HL-60 (cell line): ENCODE results near the gene NBDY.

ENCODE experiments used
- POLR2AphosphoS5 ChIP-seq: IDR thresholded peaks from 2 replicates; pipeline ENCODE4 v1.6.1; 2012; ENCODE audit warnings: low read depth
- TF ChIP-seq, protein P1 (sequence below): IDR thresholded peaks from one replicate; pipeline ENCODE4 v1.5.1; 2011; ENCODE audit warnings: low read length, control low read depth, inconsistent platforms; ENCODE audit not compliant: insufficient read depth
- TF ChIP-seq, protein P2 (sequence below): IDR thresholded peaks from 2 replicates; pipeline ENCODE4 v1.6.1; 2012; ENCODE audit warnings: low read depth; ENCODE audit not compliant: insufficient replicate concordance

DNA sequence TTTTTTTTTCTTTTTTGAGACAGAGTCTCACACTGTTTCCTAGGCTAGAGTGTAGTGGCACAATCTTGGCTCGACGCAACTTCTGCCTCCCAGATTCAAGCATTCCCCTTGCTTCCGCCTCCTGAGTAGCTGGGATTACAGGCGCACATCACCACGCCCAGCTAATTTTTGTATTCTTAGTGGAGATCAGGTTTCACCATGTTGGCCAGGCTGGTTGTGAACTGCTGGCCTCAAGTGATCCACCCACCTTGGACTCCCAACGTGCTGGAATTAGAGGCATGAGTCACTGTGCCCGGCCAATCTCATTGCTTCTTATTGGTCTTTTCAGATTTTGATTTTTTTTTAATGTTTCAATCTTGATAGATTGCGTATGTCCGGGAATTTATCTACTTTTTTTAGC is 124.4 kb downstream of the NBDY start:
- TF ChIP-seq, protein P1, sequence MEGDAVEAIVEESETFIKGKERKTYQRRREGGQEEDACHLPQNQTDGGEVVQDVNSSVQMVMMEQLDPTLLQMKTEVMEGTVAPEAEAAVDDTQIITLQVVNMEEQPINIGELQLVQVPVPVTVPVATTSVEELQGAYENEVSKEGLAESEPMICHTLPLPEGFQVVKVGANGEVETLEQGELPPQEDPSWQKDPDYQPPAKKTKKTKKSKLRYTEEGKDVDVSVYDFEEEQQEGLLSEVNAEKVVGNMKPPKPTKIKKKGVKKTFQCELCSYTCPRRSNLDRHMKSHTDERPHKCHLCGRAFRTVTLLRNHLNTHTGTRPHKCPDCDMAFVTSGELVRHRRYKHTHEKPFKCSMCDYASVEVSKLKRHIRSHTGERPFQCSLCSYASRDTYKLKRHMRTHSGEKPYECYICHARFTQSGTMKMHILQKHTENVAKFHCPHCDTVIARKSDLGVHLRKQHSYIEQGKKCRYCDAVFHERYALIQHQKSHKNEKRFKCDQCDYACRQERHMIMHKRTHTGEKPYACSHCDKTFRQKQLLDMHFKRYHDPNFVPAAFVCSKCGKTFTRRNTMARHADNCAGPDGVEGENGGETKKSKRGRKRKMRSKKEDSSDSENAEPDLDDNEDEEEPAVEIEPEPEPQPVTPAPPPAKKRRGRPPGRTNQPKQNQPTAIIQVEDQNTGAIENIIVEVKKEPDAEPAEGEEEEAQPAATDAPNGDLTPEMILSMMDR: no peak
- TF ChIP-seq POLR2AphosphoS5: no peak
- TF ChIP-seq, protein P2, sequence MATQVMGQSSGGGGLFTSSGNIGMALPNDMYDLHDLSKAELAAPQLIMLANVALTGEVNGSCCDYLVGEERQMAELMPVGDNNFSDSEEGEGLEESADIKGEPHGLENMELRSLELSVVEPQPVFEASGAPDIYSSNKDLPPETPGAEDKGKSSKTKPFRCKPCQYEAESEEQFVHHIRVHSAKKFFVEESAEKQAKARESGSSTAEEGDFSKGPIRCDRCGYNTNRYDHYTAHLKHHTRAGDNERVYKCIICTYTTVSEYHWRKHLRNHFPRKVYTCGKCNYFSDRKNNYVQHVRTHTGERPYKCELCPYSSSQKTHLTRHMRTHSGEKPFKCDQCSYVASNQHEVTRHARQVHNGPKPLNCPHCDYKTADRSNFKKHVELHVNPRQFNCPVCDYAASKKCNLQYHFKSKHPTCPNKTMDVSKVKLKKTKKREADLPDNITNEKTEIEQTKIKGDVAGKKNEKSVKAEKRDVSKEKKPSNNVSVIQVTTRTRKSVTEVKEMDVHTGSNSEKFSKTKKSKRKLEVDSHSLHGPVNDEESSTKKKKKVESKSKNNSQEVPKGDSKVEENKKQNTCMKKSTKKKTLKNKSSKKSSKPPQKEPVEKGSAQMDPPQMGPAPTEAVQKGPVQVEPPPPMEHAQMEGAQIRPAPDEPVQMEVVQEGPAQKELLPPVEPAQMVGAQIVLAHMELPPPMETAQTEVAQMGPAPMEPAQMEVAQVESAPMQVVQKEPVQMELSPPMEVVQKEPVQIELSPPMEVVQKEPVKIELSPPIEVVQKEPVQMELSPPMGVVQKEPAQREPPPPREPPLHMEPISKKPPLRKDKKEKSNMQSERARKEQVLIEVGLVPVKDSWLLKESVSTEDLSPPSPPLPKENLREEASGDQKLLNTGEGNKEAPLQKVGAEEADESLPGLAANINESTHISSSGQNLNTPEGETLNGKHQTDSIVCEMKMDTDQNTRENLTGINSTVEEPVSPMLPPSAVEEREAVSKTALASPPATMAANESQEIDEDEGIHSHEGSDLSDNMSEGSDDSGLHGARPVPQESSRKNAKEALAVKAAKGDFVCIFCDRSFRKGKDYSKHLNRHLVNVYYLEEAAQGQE: no peak
